ENCODE data around the gene ABCF2.

ABCF2 gene

DNA sequence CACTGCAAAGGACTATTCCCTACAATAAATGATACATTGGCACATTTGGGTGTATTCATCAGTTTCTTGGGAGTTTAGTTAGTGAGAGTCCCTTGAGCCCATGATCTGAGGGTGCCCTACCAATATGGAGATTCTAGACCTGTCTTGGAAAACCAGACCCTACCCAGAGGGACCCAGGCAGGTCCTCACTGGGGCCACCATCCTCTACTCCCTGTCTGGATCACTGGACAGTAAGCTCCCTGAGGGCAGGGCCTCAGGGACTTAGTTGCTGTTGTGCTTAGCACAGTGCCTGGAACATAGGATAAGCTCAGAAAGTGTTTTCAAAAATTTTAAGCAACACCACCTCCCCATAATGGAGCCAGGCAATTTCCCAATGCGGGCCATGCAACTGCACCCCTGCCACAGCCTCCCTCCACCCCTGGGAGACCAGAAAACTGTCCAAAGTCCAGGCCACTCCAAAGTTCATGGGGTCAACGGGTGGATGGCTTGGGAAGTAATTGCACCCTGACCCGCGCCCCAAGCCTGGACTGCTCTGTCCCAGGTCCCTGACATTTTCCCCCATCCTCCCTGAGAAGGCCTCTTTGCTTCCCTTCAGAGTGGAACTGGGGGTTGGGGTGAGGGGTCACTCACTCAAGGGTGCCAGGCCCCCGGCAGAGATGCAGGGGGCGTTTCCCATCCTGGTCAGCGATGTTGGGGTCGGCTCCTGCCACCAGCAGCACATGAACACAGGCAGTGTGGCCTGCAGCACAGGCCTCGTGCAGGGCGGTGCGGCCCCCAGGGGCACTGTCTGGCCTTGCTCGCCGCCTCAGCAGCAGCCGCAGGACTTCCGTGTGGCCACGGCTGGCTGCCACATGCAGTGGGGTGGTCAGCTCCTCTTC lies 41.0 kb downstream of the ABCF2 start:
- TF ChIP-seq, protein P1, sequence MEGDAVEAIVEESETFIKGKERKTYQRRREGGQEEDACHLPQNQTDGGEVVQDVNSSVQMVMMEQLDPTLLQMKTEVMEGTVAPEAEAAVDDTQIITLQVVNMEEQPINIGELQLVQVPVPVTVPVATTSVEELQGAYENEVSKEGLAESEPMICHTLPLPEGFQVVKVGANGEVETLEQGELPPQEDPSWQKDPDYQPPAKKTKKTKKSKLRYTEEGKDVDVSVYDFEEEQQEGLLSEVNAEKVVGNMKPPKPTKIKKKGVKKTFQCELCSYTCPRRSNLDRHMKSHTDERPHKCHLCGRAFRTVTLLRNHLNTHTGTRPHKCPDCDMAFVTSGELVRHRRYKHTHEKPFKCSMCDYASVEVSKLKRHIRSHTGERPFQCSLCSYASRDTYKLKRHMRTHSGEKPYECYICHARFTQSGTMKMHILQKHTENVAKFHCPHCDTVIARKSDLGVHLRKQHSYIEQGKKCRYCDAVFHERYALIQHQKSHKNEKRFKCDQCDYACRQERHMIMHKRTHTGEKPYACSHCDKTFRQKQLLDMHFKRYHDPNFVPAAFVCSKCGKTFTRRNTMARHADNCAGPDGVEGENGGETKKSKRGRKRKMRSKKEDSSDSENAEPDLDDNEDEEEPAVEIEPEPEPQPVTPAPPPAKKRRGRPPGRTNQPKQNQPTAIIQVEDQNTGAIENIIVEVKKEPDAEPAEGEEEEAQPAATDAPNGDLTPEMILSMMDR (IDR thresholded peaks at IDR 0.05), result no peak

DNA sequence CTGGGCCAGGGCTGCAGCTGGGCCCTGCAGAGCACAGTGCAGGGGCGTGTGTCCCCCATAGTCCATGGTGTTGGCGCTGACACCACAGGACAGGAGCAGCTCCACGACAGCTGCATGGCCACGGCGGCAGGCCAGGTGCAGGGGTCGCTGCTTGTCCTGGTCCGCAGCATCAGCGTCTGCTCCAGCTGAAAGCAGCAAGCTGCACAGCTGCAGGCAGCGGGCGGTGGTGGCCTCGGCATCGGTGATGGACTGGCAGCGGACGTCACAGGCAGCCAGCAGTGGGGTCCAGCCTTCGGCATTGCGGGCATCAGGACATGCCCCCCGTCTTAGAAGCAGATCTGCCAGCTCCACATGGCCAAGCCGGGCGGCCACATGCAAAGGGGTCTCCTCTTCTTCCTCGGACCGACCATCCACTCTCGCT lies 46.0 kb downstream of the ABCF2 start:
- TF ChIP-seq, protein P1 (IDR thresholded peaks at IDR 0.05), result no peak

GRCh38 chr7:151179946-151180345 lies 47.1 kb downstream of the ABCF2 start:
- TF ChIP-seq, protein P1 (IDR thresholded peaks at IDR 0.05), result no peak

DNA sequence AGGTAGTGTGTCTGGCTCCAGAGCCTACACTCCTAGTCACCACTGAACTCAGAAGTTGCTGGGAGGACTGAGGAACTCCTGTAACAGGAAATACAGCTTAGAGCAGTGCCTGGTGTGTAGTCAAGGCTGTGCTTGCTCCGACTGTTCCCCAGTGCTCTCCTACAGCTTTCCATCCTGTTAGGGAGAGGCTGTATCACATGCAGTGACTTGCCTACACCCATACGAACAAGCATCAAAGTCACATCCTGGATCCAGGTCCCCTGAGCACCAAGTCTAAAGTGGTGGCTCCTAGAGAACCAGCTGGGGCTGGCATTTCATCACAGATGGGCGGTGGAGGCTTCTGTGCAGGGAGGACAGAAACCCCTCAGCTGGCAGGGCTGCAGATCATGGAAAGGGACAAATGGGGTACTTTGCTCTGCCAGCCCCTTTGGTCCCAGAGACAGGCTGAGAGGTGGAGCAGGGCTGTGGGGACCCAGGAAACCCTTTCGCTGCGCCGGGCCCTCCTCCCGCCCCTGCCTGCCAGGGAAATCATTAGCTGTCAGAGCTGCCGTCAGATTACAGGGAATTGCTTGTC lies 47.6 kb downstream of the ABCF2 start:
- TF ChIP-seq, protein P1 (IDR thresholded peaks at IDR 0.05), result no peak

DNA sequence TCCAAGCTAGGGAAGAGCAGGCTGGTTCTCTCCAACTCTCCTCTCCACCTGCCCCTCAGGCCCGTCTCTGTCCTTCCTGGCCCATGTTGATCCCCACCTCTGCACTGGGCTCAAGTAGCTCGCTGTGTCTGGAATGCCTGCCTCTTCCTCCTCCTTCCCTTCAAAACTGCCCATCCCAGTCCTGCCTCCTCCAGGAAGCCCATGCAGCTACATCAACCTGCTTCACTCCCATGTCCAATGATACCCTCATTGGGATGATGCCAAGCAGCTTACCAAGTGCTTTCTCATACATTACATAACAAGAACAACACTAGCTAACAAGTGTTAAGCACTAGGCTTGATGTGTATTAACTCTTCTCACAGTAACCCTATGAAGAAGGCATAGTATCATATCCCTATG lies 48.2 kb downstream of the ABCF2 start:
- TF ChIP-seq, protein P1 (IDR thresholded peaks at IDR 0.05), result no peak

DNA sequence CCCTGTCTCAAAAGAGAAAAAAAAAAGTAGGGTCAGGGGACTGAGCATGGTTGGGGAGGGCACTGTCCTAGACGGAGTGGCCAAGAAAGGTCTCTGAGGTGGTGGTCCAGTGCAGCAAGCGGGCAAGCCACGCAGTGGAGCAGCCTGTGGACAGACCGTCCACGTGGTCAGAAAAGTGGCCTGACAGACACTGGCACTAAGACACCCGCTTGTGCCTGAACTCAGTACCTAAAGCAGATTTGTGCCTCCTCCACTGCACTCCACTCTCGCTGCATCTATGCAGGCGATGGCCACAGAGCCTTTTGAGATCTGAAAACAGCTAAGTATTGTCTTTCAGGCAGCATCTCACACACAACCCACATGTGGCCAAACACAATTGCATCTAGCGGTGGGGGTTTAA lies 48.8 kb downstream of the ABCF2 start:
- TF ChIP-seq, protein P1 (IDR thresholded peaks at IDR 0.05), result no peak

GRCh38 chr7:151177310-151177709 lies 49.7 kb downstream of the ABCF2 start:
- TF ChIP-seq, protein P1 (IDR thresholded peaks at IDR 0.05), result no peak

All from LNCAP (cell line).